ENCODE measurements around the gene MYPN. TPM values are rescaled to one million over a fixed set of nuclear protein-coding genes. Genes with fewer than 3 reads are reported as not detected.

The MYPN gene
- polyA plus RNA-seq, 3 donors from 2014 or later = not detected

DNA sequence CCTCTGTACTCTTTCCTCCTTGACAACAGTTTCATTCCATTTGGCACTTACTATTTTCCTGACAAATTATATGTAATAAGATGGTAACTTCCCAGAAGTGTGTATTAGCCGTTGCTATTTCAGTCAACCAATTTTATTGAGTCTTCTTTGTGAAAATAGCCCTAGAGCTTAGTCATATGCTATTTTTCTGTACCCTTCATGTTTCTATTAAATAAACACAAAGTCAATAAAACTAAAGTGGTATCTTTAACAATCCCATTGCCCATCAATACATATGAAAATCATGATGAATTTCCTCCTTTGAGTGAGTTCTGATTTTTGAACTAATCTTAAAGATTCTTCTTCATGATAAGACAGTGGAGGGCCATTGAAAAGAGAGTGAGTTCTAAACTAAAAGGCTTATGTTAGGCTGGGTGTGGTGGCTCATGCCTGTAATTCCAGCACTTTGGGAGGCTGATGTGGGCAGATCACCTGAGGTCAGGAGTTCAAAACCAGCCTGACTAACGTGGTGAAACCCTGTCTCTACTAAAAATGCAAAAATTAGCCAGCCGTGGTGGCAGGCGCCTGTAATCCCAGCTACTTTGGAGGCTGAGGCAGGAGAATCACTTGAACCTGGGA lies 5.9 kb upstream of the MYPN start:
- H3K27ac Mint-ChIP-seq = no peak overlapping the region
- H3K9me3 Mint-ChIP-seq = peaks cover 0 to 1% (median 0%) of the 10 kb centered on the region in 6 donors
- no peaks in the 10 kb centered on the region for H3K4me1 Mint-ChIP-seq
- no peaks in the 10 kb centered on the region for H3K36me3 Mint-ChIP-seq
- H3K27me3 Mint-ChIP-seq (ENCODE audit: low read depth in 3 of 3) = peaks cover 0 to 6% (median 6%) of the 10 kb centered on the region in 3 donors
- no peak overlapping the region for H3K4me3 Mint-ChIP-seq
- DNase-seq = no peak

DNA sequence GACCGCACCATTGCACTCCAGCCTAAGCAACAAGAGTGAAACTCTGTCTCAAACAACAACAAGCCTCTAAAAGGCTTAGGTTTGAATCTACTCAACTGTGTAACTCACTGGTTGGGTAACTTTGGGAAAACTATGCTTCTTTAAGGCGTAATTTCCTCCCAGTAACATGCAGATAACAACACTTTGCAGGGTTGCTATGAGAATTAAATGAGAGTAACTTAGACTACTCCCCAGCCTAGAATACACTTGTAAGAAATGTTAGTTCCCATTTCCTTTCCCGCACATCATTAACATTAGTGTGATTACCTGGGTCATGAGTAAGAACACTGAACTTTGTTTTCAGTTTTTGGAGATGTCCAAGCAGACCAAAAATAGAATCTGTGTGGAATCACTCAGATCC lies 5.4 kb upstream of the MYPN start:
- H3K4me1 Mint-ChIP-seq = no peaks in the 10 kb centered on the region
- no peak overlapping the region for H3K27ac Mint-ChIP-seq
- peaks cover 0 to 1% (median 0%) of the 10 kb centered on the region in 6 donors for H3K9me3 Mint-ChIP-seq
- peaks cover 0 to 6% (median 6%) of the 10 kb centered on the region in 3 donors for H3K27me3 Mint-ChIP-seq (ENCODE audit: low read depth in 3 of 3)
- no peak for DNase-seq
- H3K4me3 Mint-ChIP-seq = no peak overlapping the region
- no peaks in the 10 kb centered on the region for H3K36me3 Mint-ChIP-seq

GRCh38 chr10:68105820-68106219 lies 3.5 kb upstream of the MYPN start:
- no peak for DNase-seq
- H3K27me3 Mint-ChIP-seq (ENCODE audit: low read depth in 3 of 3) = peaks cover 3 to 6% (median 4%) of the 10 kb centered on the region in 3 donors
- H3K9me3 Mint-ChIP-seq = peaks cover 0 to 1% (median 0%) of the 10 kb centered on the region in 6 donors
- H3K4me1 Mint-ChIP-seq = no peaks in the 10 kb centered on the region
- no peaks in the 10 kb centered on the region for H3K36me3 Mint-ChIP-seq
- no peak overlapping the region for H3K4me3 Mint-ChIP-seq
- H3K27ac Mint-ChIP-seq = no peak overlapping the region

- no peaks in the 10 kb centered on the region for H3K36me3 Mint-ChIP-seq
- H3K9me3 Mint-ChIP-seq = peaks cover 0 to 1% (median 0%) of the 10 kb centered on the region in 6 donors
- no peak for DNase-seq
- no peak overlapping the region for H3K27ac Mint-ChIP-seq
- H3K4me3 Mint-ChIP-seq = no peak overlapping the region
- H3K4me1 Mint-ChIP-seq = no peaks in the 10 kb centered on the region
- peaks cover 3 to 6% (median 4%) of the 10 kb centered on the region in 3 donors for H3K27me3 Mint-ChIP-seq (ENCODE audit: low read depth in 3 of 3)
Observed at GRCh38 chr10:68106656-68107055, 2.6 kb upstream of the MYPN start.

DNA sequence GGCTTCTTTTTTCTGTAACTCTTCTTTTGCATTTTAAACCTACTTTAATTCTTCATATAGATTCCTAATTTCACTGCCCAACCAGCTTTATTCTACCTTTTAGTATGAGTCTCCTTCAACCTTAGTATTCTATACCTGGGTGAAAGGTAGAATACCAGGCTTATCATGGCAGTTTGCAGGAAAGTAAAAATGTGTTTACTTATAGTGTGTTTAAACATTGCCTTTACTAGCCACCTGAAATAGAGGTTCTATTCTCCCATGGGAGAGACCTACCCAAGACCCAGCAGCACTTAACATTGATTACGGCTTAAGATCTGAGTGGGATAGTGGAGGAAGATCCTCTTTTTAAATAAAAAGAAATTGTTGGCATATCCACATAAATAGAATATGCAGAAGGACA lies 1.6 kb upstream of the MYPN start:
- no peak for DNase-seq
- peaks cover 0 to 1% (median 0%) of the 10 kb centered on the region in 6 donors for H3K9me3 Mint-ChIP-seq
- H3K27me3 Mint-ChIP-seq (ENCODE audit: low read depth in 3 of 3) = peaks cover 3 to 6% (median 4%) of the 10 kb centered on the region in 3 donors
- H3K4me3 Mint-ChIP-seq = no peak overlapping the region
- no peaks in the 10 kb centered on the region for H3K4me1 Mint-ChIP-seq
- H3K27ac Mint-ChIP-seq = no peak overlapping the region
- no peaks in the 10 kb centered on the region for H3K36me3 Mint-ChIP-seq

DNA sequence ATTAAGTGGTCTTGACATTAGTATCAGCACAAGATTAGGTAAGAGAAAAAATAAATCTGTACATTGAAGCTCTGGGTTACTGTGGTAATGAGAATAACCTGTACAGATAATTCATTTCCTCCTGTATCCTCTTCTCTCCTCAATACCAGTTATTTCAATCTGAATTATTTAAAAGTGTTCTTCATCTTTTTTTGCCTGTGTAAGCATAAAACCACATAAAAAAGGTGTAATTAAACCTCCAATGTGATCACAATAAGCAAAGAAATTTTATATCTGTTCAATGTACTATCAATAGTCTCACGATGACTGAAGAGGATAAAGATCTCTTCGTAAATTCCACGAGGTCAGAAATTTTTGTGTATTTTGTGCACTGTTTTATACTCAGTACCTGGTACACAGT lies 1.2 kb upstream of the MYPN start:
- no peak overlapping the region for H3K4me3 Mint-ChIP-seq
- DNase-seq = no peak

DNA sequence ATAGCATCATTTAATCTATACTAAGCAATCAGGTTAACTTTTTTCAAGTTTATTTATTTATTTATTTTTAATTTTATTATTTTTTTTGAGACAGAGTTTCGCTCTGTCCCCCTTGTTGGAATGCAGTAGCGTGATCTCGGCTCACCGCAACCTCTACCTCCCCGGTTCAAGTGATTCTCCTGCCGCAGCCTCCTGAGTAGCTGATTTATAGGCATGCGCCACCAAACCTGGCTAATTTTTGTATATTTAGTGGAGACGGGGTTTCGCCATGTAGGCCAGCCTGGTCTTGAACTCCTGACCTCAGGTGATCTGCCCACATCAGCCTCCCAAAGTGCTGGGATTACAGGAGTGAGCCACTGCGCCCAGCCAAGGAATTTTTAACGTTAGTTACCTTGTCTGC lies 635 bp upstream of the MYPN start:
- no peak for DNase-seq
- Mint-ChIP-seq H3K4me3 (no peak overlapping the region), H3K4me1 (no peaks in the 10 kb centered on the region), H3K36me3 (no peaks in the 10 kb centered on the region), H3K27me3 (ENCODE audit: low read depth in 3 of 3) (peaks cover 0 to 4% (median 3%) of the 10 kb centered on the region in 3 donors), H3K27ac (no peak overlapping the region), H3K9me3 (peaks cover 0 to 1% (median 0%) of the 10 kb centered on the region in 6 donors)

More for the DNA sequence above, 1.2 kb upstream of the MYPN start:
- no peaks in the 10 kb centered on the region for H3K36me3 Mint-ChIP-seq
- H3K27ac Mint-ChIP-seq = no peak overlapping the region
- H3K9me3 Mint-ChIP-seq = peaks cover 0 to 1% (median 0%) of the 10 kb centered on the region in 6 donors
- H3K27me3 Mint-ChIP-seq (ENCODE audit: low read depth in 3 of 3) = peaks cover 3 to 6% (median 4%) of the 10 kb centered on the region in 3 donors
- no peaks in the 10 kb centered on the region for H3K4me1 Mint-ChIP-seq

DNA sequence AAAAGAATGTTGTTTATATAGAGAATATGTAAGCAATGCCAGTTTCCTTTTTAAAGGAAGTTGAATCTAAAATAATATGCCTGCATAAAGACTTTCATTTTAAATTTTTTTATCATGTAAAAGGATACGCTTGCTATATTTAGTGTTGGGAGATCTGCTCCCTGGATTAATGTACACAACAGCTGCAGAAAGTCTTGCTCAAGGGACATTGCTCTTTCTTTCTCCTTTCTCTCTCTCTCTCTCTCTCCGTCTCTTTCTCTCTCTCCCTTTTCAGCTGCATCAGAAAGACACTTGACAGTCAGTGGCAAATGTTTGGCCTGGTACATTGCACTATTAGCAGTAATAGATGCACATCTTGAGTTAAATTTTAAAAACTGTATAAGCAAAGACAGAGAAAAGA lies 739 bp downstream of the MYPN start:
- no peak overlapping the region for H3K27ac Mint-ChIP-seq
- no peak overlapping the region for H3K4me3 Mint-ChIP-seq
- no peaks in the 10 kb centered on the region for H3K4me1 Mint-ChIP-seq
- no peaks in the 10 kb centered on the region for H3K36me3 Mint-ChIP-seq
- no peak for DNase-seq
- peaks cover 0 to 4% (median 3%) of the 10 kb centered on the region in 3 donors for H3K27me3 Mint-ChIP-seq (ENCODE audit: low read depth in 3 of 3)
- H3K9me3 Mint-ChIP-seq = peaks cover 0 to 1% (median 0%) of the 10 kb centered on the region in 6 donors

- no peak for DNase-seq
- H3K4me1 Mint-ChIP-seq = no peaks in the 10 kb centered on the region
- no peaks in the 10 kb centered on the region for H3K9me3 Mint-ChIP-seq
- H3K4me3 Mint-ChIP-seq = no peak overlapping the region
- H3K36me3 Mint-ChIP-seq = no peaks in the 10 kb centered on the region
- no peak overlapping the region for H3K27ac Mint-ChIP-seq
- peaks cover 0 to 4% (median 3%) of the 10 kb centered on the region in 3 donors for H3K27me3 Mint-ChIP-seq (ENCODE audit: low read depth in 3 of 3)
Observed at GRCh38 chr10:68111584-68111983, 2.3 kb downstream of the MYPN start.

- Mint-ChIP-seq H3K4me3 (no peak overlapping the region), H3K36me3 (no peaks in the 10 kb centered on the region), H3K27ac (no peak overlapping the region), H3K9me3 (no peaks in the 10 kb centered on the region), H3K4me1 (no peaks in the 10 kb centered on the region), H3K27me3 (ENCODE audit: low read depth in 3 of 3) (peaks cover 0 to 4% (median 2%) of the 10 kb centered on the region in 3 donors)
- DNase-seq = no peak
Observed at GRCh38 chr10:68112837-68113236, 3.5 kb downstream of the MYPN start.

GRCh38 chr10:68118657-68119056 lies 9.4 kb downstream of the MYPN start:
- Mint-ChIP-seq H3K4me3 (no peak overlapping the region), H3K27me3 (ENCODE audit: low read depth in 3 of 3) (peaks cover 0 to 4% (median 0%) of the 10 kb centered on the region in 3 donors), H3K9me3 (no peaks in the 10 kb centered on the region), H3K36me3 (no peaks in the 10 kb centered on the region), H3K27ac (no peak overlapping the region), H3K4me1 (no peaks in the 10 kb centered on the region)
- DNase-seq = no peak

- Mint-ChIP-seq H3K27me3 (ENCODE audit: low read depth in 3 of 3) (peaks cover 0 to 4% (median 0%) of the 10 kb centered on the region in 3 donors), H3K4me1 (no peaks in the 10 kb centered on the region), H3K9me3 (no peaks in the 10 kb centered on the region), H3K4me3 (no peak overlapping the region), H3K36me3 (no peaks in the 10 kb centered on the region), H3K27ac (no peak overlapping the region)
- no peak for DNase-seq
Observed at GRCh38 chr10:68121020-68121743, 11.9 kb downstream of the MYPN start.

DNA sequence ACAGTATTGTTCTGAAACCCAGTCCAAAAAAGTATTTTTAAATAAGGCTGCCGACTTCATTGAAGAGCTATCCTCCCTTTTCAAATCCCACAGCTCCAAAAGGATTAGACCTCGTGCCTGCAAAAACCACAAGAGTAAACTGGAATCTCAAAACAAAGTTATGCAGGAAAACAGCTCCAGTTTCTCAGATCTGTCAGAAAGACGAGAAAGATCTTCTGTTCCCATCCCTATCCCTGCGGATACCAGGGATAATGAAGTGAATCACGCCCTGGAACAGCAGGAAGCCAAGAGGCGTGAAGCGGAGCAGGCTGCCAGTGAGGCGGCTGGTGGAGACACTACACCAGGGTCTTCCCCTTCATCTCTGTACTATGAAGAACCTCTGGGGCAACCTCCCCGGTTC lies 12.6 kb downstream of the MYPN start:
- Mint-ChIP-seq H3K27me3 (ENCODE audit: low read depth in 3 of 3) (peaks cover 0 to 8% (median 3%) of the 10 kb centered on the region in 3 donors), H3K27ac (no peak overlapping the region), H3K36me3 (no peaks in the 10 kb centered on the region), H3K4me1 (no peaks in the 10 kb centered on the region), H3K9me3 (no peaks in the 10 kb centered on the region), H3K4me3 (no peak overlapping the region)
- DNase-seq = no peak

- H3K36me3 Mint-ChIP-seq = no peaks in the 10 kb centered on the region
- peaks cover 0 to 6% (median 5%) of the 10 kb centered on the region in 3 donors for H3K27me3 Mint-ChIP-seq (ENCODE audit: low read depth in 3 of 3)
- H3K27ac Mint-ChIP-seq = no peak overlapping the region
- H3K4me1 Mint-ChIP-seq = no peaks in the 10 kb centered on the region
- no peak overlapping the region for H3K4me3 Mint-ChIP-seq
- no peaks in the 10 kb centered on the region for H3K9me3 Mint-ChIP-seq
- no peak for DNase-seq
Observed at GRCh38 chr10:68124718-68125117, 15.4 kb downstream of the MYPN start.

Data from immature natural killer cell (primary cell).